ENCODE data around the gene IL17RB. TPM values are rescaled to one million over a fixed set of nuclear protein-coding genes. Genes with fewer than 3 reads are reported as not detected.

IL17RB gene
- total and polyA plus RNA-seq, 9 donors: 0.99 to 5.6 (median 1.1) TPM

DNA sequence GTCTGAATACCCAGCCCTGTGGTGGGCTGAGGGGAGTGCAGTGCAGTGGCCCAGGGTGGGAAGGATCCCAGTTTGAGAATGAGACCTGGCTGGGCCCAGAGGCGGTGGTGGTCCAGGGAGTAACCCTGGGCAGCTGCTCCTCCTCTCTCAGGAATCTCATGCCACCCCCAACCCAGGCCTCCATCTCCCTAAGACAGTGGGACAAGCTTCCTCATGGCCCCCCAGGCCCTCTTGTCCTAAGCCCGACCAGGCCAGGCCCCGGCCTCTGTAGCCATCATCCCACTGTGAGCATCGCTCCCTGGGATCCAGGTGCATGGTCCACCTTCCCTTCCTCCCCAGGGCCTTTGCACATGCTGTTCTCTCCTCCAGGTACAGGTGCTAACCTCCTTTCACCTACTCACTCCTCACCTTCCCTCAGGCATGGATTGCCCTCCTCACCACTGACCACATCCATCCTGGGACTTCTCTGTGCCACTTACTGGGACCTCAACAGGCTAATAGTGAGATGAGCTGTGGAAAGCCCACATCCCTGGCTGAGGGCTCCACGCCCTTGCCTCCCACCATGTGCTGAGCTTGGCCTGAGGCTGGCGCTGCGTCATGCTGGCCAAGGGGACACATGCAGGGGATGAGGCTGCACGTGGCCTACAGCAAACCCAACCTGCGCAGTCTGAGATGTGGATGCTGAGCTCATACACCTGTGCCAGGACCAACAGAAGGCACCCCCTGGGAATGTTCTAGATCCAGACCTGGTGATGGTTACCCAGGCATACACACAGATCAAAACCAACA, 10.1 kb upstream of the IL17RB start:
- no peaks in the 10 kb centered on the region for H3K27me3 ChIP-seq
- TF ChIP-seq POLR2A (IDR thresholded peaks at IDR 0.05) (no peak), EP300 (IDR thresholded peaks at IDR 0.05) (no peak)
- TF ChIP-seq, protein P1, sequence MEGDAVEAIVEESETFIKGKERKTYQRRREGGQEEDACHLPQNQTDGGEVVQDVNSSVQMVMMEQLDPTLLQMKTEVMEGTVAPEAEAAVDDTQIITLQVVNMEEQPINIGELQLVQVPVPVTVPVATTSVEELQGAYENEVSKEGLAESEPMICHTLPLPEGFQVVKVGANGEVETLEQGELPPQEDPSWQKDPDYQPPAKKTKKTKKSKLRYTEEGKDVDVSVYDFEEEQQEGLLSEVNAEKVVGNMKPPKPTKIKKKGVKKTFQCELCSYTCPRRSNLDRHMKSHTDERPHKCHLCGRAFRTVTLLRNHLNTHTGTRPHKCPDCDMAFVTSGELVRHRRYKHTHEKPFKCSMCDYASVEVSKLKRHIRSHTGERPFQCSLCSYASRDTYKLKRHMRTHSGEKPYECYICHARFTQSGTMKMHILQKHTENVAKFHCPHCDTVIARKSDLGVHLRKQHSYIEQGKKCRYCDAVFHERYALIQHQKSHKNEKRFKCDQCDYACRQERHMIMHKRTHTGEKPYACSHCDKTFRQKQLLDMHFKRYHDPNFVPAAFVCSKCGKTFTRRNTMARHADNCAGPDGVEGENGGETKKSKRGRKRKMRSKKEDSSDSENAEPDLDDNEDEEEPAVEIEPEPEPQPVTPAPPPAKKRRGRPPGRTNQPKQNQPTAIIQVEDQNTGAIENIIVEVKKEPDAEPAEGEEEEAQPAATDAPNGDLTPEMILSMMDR (IDR thresholded peaks at IDR 0.05): no peak
- no peak overlapping the region for H3K4me3 ChIP-seq
- no peaks in the 10 kb centered on the region for H3K9me3 ChIP-seq
- DNase-seq: no peak
- intact Hi-C loops (cut with DNase I): no loop called here
- no peak overlapping the region for H3K27ac ChIP-seq
- WGBS, 3 donors: 95 to 98% (median 97%) methylated on average over 9 of the region's 9 CpGs
- H3K4me1 ChIP-seq (ENCODE audit: insufficient read depth): no peaks in the 10 kb centered on the region
- H3K36me3 ChIP-seq: no peaks in the 10 kb centered on the region

DNA sequence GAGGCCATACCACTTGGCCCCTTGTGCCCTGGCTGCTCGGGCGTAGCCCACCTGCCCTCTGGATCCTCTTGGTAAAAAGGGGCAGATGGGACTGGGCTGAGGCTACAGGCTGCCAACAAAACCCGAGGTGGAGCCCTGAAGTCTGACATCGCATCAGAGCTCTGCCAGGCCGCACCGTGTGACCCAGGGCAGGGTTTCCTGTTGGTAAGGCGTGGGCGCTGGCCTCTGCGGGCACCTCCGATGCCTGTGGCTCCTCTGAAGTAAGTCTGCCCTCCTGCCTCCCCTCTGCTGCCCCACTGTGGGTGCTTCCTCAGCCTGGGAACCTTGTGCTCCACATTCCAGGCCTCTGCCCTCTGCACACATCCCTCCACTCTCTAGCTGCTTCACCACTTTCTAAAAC, 9.0 kb upstream of the IL17RB start:
- intact Hi-C loops (cut with DNase I): no loop called here
- TF ChIP-seq EP300 (IDR thresholded peaks at IDR 0.05) (no peak), POLR2A (IDR thresholded peaks at IDR 0.05) (no peak)
- TF ChIP-seq, protein P1 (IDR thresholded peaks at IDR 0.05): no peak

DNA sequence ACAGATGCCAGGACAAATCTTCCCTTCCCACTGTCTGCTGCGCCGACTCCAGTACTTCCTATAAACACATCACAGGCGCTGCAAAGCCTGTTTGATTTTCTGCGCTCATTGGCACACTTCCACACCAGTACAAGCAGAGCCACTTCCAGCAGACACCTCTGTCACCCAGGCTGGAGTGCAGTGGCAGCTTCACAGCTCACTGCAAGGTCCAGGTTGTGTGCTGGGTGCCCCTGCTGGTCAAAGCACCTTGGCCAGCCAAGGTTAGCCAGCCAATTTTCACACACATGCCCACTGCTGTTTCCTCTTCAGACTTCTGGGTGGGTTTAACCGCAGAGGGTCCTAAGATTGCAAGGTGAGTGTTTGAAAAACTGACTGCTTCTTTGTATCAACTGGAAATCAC, 5.1 kb upstream of the IL17RB start:
- intact Hi-C loops (cut with DNase I): no loop called here
- WGBS, 3 donors: 93 to 94% (median 93%) methylated on average over 5 of the region's 5 CpGs

More for the DNA sequence above, 9.0 kb upstream of the IL17RB start:
- Histone ChIP-seq H3K27me3 (no peaks in the 10 kb centered on the region), H3K9me3 (no peaks in the 10 kb centered on the region), H3K4me3 (no peak overlapping the region), H3K36me3 (no peaks in the 10 kb centered on the region), H3K27ac (no peak overlapping the region), H3K4me1 (ENCODE audit: insufficient read depth) (no peaks in the 10 kb centered on the region)
- WGBS, 3 donors: 82 to 91% (median 88%) methylated on average over 10 of the region's 10 CpGs
- no peak for DNase-seq

DNA sequence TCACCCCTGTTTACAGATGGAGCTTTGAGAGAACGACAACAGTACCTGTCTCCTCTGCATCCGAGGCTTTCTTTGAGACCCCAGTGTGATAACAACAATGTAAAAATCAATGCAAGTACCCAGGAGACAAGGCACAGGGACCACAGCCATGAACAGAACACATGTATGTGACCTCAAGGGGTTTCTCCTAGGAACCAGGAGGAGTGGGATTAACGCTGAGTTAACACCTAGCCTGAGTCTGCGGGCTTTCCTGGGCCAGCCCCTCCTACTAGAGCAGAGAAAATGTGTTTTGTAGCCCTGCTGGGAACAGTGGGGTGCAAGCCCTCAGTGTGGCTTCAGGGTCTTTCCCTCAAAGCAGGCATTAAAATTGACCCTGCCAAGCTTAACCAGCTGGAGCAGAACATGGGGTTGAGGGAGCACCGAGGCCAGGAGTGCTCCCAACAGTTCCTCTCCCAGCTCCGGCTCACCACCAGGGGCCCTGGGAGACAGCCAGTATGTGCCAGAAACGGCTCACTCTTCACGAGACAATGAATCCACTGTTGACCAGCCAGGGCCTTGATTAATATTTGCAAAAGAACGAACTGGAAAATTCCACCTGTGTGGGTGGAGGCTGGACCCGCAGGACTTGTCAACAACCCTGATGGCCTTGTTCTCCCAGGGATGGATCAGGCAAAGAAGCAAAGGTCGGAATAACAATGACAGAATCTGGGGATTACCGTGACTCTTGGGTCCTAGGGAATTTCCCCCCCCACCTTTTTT, 3.8 kb upstream of the IL17RB start:
- Histone ChIP-seq H3K36me3 (no peaks in the 10 kb centered on the region), H3K27ac (no peak overlapping the region), H3K27me3 (no peaks in the 10 kb centered on the region), H3K4me3 (no peak overlapping the region), H3K9me3 (no peaks in the 10 kb centered on the region), H3K4me1 (ENCODE audit: insufficient read depth) (peaks cover 5% of the 10 kb centered on the region)
- 39 to 54% (median 49%) methylated on average over 12 of the region's 12 CpGs for WGBS, 3 donors
- TF ChIP-seq, protein P1 (IDR thresholded peaks at IDR 0.05): no peak
- no peak for TF ChIP-seq POLR2A (IDR thresholded peaks at IDR 0.05)
- TF ChIP-seq EP300 (IDR thresholded peaks at IDR 0.05): no peak
- intact Hi-C loops (cut with DNase I): no loop called here
- peak in 1 of 5 donors; percentile 27 for DNase-seq

More for the DNA sequence above, 5.1 kb upstream of the IL17RB start:
- H3K36me3 ChIP-seq: no peaks in the 10 kb centered on the region
- DNase-seq: no peak
- TF ChIP-seq POLR2A (IDR thresholded peaks at IDR 0.05) (no peak), EP300 (IDR thresholded peaks at IDR 0.05) (no peak)
- TF ChIP-seq, protein P1 (IDR thresholded peaks at IDR 0.05): no peak
- H3K4me1 ChIP-seq (ENCODE audit: insufficient read depth): peaks cover 1% of the 10 kb centered on the region
- H3K27ac ChIP-seq: no peak overlapping the region
- no peak overlapping the region for H3K4me3 ChIP-seq
- H3K9me3 ChIP-seq: no peaks in the 10 kb centered on the region
- no peaks in the 10 kb centered on the region for H3K27me3 ChIP-seq

Data from ovary (tissue), 9 donors.